Measurements from ENCODE around the gene AMPH.
A peak's percentile ranks its signal among the peaks of the same experiment; 100 is the strongest.

- TF ChIP-seq EP300 (IDR thresholded peaks at IDR 0.05) (no peak), CTCF (IDR thresholded peaks at IDR 0.05) (peak; percentile 52 to 85 (median 76)), POLR2AphosphoS5 (IDR thresholded peaks at IDR 0.05) (no peak)
Measured at GRCh38 chr7:38398725-38399321, 232.3 kb downstream of the AMPH start.

All from gastroesophageal sphincter (tissue), 3 donors.